ENCODE results near the gene KLHL29. TPM values are rescaled to one million over a fixed set of nuclear protein-coding genes. Genes with fewer than 3 reads are reported as not detected.

KLHL29 gene
- total RNA-seq, 1 donor from 2014 or later, result 17.5 TPM

- no peak for DNase-seq (ENCODE audit: low spot score)
Observed at GRCh38 chr2:23757686-23758433, 372.9 kb downstream of the KLHL29 start.

More at GRCh38 chr2:23757686-23758433, 372.9 kb downstream of the KLHL29 start:
- peaks cover 1% of the 10 kb centered on the region for H3K27me3 Mint-ChIP-seq (ENCODE audit: unreplicated experiment)
- H3K4me1 Mint-ChIP-seq (ENCODE audit: unreplicated experiment), result peaks cover 25% of the 10 kb centered on the region
- H3K4me3 Mint-ChIP-seq (ENCODE audit: unreplicated experiment), result no peak overlapping the region
- H3K9me3 Mint-ChIP-seq (ENCODE audit: unreplicated experiment), result no peaks in the 10 kb centered on the region
- peak overlapping the region; percentile 74 for H3K27ac Mint-ChIP-seq (ENCODE audit: unreplicated experiment)
- H3K36me3 Mint-ChIP-seq (ENCODE audit: low read depth, unreplicated experiment), result peaks cover 3% of the 10 kb centered on the region
- TF ChIP-seq CTCF (IDR thresholded peaks at IDR 0.05; ENCODE audit: unreplicated experiment), result no peak

Measured in endothelial cell (in vitro differentiated cells).